ES-I3 (cell line): ENCODE results near the gene TBC1D2.

Source experiments
- H3K36me3 ChIP-seq: 2 replicates; pipeline ENCODE4 v1.6.1; 2013; ENCODE audit warnings: mild to moderate bottlenecking, low read length, control low read depth, moderate library complexity; ENCODE audit not compliant: insufficient read depth
- H3K4me1 ChIP-seq: 2 replicates; pipeline ENCODE4 v1.6.1; 2013; ENCODE audit warnings: mild to moderate bottlenecking, control low read depth, low read length; ENCODE audit not compliant: insufficient read depth
- H3K9ac ChIP-seq: 2 replicates; pipeline ENCODE4 v1.6.1; 2013; ENCODE audit warnings: low read depth, mild to moderate bottlenecking, low read length, moderate library complexity
- H3K9me3 ChIP-seq: 2 replicates; pipeline ENCODE4 v1.6.1; 2013; ENCODE audit warnings: mild to moderate bottlenecking, low read length, moderate library complexity; ENCODE audit not compliant: control insufficient read depth, insufficient read depth

TBC1D2 gene

DNA sequence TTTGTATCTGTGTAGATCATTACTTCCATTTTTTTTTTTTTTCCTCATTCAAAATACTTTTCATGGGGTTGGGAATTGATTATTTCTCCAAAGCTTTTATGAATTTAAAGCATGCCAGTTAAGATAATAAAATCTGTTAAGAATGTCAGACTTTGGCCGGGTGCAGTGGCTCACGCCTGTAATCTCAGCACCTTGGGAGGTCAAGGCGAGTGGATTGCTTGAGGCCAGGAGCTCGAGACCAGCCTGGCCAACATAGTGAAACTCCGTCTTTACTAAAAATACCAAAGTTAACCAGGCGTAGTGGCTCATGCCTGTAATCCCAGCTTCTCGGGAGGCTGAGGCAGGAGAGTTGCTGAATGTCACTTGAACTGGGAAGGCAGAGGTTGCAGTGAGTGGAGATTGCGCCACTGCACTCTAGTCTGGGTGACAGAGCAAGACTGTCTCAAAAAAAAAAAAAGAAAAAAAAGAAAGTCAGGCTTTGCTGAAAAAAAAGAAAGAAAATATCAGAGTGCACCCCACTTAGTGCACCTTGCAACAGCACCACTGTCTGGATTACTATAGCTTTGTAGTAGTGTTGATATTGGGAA, 18.5 kb downstream of the TBC1D2 start:
- peaks cover 3% of the 10 kb centered on the region; the same call in 1 of the 2 replicates for H3K36me3 ChIP-seq
- no peak overlapping the region for H3K9ac ChIP-seq

DNA sequence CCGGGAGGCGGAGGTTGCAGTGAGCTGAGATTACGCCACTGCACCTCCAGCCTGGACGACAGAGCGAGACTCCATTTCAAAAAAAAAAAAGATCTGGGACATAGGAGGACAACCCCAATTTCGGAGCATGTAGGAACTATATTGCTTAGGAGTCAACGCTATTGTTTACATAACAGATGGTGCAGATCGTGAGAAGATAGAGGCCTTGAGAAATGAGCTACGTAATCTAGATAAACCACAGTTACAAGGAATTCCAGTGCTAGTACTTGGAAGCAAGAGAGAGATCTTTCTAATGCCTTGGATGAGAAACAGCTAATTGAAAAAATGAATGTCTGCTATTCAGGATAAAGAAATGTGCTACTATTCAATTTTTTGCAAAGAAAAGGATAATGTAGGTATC, 20.3 kb downstream of the TBC1D2 start:
- no peaks in the 10 kb centered on the region for H3K4me1 ChIP-seq
- no peaks in the 10 kb centered on the region for H3K9me3 ChIP-seq
- H3K36me3 ChIP-seq = no peaks in the 10 kb centered on the region
- H3K9ac ChIP-seq = no peak overlapping the region

More for the DNA sequence above, 18.5 kb downstream of the TBC1D2 start:
- Histone ChIP-seq H3K9me3 (no peaks in the 10 kb centered on the region), H3K4me1 (no peaks in the 10 kb centered on the region)

DNA sequence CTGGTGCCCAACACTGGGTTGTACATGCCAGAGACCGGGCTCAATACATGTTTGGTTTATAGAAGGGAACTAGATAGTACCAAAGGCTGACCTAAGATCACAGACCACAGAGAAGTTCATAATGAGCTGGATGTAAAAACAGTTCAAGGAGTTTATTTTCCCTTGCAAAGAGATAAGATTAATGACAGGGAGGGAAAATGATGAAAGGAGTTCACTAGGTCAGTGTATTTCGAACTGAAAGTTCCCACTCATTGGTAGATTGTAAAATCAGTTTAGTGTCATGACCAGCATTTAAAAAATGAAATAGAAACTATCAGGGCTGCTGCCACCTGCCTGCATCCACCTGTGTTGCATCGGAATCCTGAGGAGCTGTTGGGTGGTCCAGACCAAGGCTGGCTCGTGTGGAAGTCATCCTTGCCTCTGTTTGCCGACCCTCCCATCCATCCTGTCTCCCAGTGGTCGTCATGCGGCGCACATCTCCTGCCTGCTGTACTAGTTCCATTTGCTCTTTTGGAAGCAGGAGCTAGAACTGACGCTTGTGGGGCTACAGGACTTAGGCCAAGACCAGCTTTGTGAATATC, 21.1 kb downstream of the TBC1D2 start:
- Histone ChIP-seq H3K9me3 (no peaks in the 10 kb centered on the region), H3K9ac (no peak overlapping the region), H3K36me3 (peaks cover 4% of the 10 kb centered on the region; the same call in 1 of the 2 replicates), H3K4me1 (no peaks in the 10 kb centered on the region)

DNA sequence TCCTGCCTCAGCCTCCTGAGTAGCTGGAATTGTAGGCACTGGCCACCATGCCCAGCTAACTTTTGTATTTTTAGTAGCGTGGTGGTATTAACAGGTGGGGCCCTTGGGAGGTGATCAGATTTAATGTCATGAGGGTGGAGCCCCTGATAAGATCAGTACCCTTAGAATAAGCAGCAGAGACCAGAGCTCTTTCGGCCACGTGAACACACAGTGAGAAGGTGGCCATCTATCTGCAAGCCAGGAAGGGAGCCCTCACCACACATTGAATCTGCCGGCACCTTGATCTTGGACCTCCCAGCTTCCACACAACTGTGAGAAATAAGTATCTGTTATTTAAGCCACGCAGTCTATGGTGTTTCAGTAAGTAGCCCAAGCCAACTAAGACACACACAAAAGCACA, 22.5 kb downstream of the TBC1D2 start:
- Histone ChIP-seq H3K36me3 (peaks cover 4% of the 10 kb centered on the region; the same call in 1 of the 2 replicates), H3K9me3 (no peaks in the 10 kb centered on the region), H3K9ac (no peak overlapping the region), H3K4me1 (no peaks in the 10 kb centered on the region)

DNA sequence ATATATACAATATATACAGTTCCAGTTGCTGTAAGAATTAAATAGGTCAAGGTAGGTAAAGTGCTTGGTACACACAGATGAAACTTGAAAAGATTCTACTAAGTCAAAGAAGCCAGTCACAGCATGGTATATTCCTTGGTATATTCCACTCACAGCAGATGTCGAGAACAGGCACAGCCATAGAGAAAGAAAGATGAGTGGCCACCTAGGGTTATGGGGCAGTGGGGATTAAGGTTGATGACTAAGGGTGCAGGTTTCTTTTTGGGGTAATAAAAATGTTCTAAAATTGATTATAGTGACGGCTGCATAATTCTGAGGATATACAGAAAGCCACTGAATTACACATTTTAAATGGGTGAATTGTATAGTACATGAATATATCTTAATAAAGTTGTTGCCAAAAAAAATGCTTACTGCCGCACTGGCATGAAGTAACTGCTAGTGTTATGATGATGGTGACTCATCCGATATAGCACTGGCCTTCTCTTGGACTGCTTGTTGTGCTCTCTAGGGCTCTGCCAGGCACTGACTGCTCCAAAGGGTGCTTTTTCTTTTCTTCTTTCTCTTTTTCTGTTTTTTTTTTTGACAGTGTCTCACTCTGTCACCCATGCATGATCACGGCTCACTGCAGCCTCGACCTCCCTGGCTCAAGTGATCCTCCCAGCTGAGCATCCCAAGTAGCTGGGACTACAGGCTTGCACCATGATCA, 23.5 kb downstream of the TBC1D2 start:
- peaks cover 8% of the 10 kb centered on the region for H3K36me3 ChIP-seq
- H3K4me1 ChIP-seq = no peaks in the 10 kb centered on the region
- no peaks in the 10 kb centered on the region for H3K9me3 ChIP-seq
- no peak overlapping the region for H3K9ac ChIP-seq

DNA sequence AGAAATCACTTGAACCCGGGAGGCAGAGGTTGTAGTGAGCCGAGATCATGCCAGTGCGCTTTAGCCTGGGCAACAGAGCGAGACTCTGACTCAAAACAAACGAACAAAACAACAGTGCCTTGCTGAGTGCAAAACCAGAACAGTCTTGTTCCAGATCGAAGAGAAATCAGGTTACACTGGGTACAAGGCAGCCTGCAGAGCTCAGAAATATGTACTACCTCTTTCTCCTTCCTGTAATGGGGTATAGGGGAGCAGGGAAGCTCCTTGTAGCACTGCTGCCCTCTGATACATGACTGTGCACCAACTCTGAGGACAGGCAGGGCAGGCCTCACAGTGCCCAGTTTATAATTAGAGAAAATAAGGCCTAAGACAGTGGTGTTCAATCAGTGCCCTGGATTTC, 24.7 kb downstream of the TBC1D2 start:
- Histone ChIP-seq H3K9me3 (no peaks in the 10 kb centered on the region), H3K9ac (no peak overlapping the region), H3K4me1 (no peaks in the 10 kb centered on the region), H3K36me3 (peaks cover 9% of the 10 kb centered on the region)

DNA sequence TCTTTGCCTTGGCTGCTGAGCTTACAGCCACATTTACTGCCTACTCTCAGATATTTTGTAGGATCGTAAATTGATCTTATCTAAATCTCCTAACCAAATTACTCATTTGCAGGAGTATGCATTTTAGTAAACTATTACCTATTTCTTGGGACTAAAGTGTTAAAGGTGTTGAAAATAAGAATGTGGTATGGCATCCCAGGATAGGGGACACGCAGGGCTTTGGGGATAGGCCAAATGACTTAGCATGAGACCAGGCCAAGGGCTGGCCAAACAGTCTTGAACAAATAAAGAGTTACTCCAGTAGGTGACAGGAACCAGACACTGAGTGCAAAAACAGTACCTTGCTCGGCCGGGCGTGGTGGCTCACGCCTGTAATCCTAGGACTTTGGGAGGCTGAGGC, 25.1 kb downstream of the TBC1D2 start:
- H3K9me3 ChIP-seq = no peaks in the 10 kb centered on the region
- peaks cover 9% of the 10 kb centered on the region for H3K36me3 ChIP-seq

DNA sequence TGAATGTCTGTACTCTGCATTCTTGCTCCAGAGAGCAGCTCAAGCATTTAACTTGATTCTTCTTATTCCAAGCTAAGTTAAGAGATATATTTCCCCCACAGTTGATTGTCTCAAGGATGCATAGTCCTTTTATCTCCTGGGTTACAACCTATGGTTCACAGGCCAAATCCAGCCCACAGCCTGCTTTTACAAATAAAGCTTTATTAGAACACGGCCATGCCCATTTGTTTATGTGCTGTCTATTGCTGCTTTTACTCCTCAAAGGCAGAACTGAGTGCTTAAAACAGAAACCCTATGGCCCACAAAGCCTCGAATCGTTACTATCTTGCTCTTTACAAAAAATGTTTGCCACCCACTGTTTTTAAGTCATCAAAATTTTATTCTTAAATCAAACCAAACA, 25.8 kb downstream of the TBC1D2 start:
- H3K36me3 ChIP-seq = peaks cover 9% of the 10 kb centered on the region
- no peaks in the 10 kb centered on the region for H3K9me3 ChIP-seq
- H3K9ac ChIP-seq = no peak overlapping the region
- H3K4me1 ChIP-seq = no peaks in the 10 kb centered on the region

More for the DNA sequence above, 25.1 kb downstream of the TBC1D2 start:
- Histone ChIP-seq H3K4me1 (no peaks in the 10 kb centered on the region), H3K9ac (no peak overlapping the region)

DNA sequence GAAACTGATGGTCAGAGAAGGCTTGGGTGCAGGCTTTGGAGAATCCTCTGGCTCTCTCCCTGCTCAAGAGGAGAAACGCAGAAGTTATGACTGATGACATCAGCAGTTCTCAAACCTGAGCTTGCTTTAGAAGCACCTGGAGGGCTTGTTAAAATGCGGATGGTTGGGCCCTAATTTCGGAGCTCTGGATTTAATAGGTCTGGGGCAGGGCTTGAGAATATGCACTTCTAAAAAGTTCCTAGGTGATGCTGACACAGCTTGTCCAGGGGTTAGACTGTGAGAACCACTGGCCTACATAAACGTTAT, 26.4 kb downstream of the TBC1D2 start:
- H3K36me3 ChIP-seq = peaks cover 9% of the 10 kb centered on the region
- no peak overlapping the region for H3K9ac ChIP-seq
- H3K9me3 ChIP-seq = no peaks in the 10 kb centered on the region
- no peaks in the 10 kb centered on the region for H3K4me1 ChIP-seq

DNA sequence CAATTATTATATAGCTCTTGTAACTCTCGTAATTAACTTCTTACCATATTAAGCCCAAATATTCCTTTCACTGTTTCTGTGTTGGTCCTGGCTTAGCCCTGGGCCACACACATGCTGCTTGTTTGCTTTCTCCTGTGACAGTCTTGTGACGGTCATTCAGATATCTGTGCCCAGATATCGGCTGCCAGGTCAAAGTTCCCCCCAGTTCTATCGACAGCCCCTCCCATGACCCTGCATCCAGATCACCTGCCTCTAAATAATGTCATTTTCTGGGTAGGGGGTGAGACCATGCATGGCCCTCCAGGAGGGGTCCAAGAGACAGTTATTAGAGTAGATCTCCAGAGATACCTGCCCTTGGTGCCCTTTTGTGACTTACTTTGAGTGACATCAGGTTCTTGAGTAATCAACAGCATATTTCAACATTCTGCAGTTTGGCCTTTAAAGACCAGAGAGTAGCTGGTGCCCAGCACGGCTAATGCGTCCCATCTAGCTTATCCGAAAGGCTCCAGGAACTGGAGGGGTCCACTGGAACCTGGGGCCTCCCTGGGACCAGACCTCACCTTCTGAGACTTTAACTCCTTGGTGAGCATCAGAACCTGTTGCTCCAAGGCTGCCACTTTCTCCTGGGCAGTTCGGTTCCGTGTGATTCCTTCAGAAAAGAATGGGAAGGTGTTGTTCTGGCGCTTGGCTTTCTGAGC, 26.9 kb downstream of the TBC1D2 start:
- H3K36me3 ChIP-seq = peaks cover 9% of the 10 kb centered on the region
- no peak overlapping the region for H3K9ac ChIP-seq
- H3K4me1 ChIP-seq = no peaks in the 10 kb centered on the region
- H3K9me3 ChIP-seq = no peaks in the 10 kb centered on the region

DNA sequence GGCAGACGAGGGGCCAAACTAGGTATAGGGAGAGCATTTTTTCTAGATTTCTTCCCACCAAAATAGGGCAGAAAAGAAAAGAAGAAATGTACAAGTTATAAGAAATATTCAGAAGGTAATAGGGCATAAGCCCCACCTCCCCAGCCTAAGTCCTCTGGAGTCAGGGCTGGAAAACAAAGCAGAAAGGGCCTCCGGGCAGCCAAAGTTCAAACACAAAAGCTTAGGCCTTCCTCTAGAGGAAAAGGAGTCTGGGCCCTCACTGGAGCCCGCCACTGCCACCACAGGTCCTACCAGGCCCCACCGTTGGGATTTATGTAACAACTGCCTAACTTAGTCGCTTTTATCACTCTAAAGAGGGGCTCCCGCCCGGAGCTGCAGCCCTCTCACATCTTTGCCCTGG, 27.6 kb downstream of the TBC1D2 start:
- peaks cover 9% of the 10 kb centered on the region for H3K36me3 ChIP-seq
- H3K4me1 ChIP-seq = peaks cover 7% of the 10 kb centered on the region; the same call in 1 of the 2 replicates
- no peaks in the 10 kb centered on the region for H3K9me3 ChIP-seq
- H3K9ac ChIP-seq = no peak overlapping the region

DNA sequence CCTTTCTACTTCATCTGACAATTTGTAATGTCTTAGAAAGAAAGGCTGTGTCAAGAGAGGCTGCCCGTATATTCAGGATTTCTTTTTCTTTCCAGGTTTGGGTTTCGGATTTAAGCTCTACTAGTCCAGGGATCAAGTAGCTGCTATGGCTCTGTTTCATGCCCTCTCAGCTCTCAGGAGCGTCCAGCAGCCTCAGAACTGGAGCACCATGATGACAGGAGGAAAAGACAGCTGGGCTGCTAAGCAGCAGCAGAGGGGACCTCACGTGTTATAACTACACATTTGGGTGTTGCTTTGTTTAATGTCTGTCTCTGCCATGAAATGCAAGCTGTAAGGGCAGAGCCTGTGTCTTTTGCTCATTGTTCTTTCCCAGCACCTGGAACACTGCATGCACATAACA, 28.5 kb downstream of the TBC1D2 start:
- H3K36me3 ChIP-seq = peaks cover 9% of the 10 kb centered on the region
- H3K4me1 ChIP-seq = peaks cover 7% of the 10 kb centered on the region; the same call in 1 of the 2 replicates
- H3K9me3 ChIP-seq = peaks cover 2% of the 10 kb centered on the region; the same call in 1 of the 2 replicates
- H3K9ac ChIP-seq = no peak overlapping the region

DNA sequence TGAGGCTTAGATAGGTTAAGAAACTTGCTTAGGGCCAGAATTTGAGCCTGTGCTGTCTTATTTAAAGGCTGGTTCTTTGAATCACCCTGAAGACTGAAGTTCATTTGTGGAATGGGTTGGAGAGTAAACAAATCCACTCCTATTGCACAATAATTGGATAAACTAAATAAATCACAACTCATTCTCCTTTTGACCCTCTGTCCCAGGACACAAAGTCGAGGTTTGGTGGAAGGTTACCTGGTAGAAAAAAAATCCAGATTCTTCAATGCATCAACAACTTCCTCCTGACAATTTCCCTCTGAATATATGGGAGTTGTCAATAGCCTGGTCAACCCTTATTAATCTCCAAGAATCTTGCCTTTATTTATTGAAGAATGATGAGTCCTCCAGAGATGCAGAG, 28.9 kb downstream of the TBC1D2 start:
- Histone ChIP-seq H3K9ac (no peak overlapping the region), H3K36me3 (peaks cover 9% of the 10 kb centered on the region), H3K4me1 (peaks cover 7% of the 10 kb centered on the region; the same call in 1 of the 2 replicates), H3K9me3 (peaks cover 2% of the 10 kb centered on the region; the same call in 1 of the 2 replicates)

DNA sequence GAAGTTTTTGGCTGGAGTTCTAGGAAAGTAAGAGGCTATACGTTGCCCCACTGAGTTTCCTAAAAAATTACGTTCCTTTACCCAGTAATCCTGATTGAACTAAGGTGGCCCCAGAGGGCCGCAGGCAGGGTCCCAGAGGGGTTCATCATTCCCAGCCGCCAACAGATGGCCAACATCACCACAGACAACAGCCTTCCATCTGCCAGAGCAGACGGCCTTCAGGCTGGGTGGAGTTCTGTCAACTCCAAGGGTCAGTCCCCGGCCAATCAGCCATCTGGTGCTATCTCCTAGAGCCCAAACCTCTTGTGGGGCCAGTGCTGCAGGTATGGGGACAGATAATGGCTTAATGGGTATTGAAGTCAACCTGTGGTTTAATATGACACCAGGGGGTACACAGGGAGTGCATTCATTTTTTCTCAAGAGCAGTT, 30.4 kb downstream of the TBC1D2 start:
- Histone ChIP-seq H3K9ac (no peak overlapping the region), H3K9me3 (peaks cover 2% of the 10 kb centered on the region; the same call in 1 of the 2 replicates), H3K4me1 (peaks cover 9% of the 10 kb centered on the region), H3K36me3 (peaks cover 8% of the 10 kb centered on the region)
